Measurements from ENCODE around the gene SYTL2.

GRCh38 chr11:85845124-85845631 is 34.2 kb upstream of the SYTL2 start:
- TF ChIP-seq, protein P1, sequence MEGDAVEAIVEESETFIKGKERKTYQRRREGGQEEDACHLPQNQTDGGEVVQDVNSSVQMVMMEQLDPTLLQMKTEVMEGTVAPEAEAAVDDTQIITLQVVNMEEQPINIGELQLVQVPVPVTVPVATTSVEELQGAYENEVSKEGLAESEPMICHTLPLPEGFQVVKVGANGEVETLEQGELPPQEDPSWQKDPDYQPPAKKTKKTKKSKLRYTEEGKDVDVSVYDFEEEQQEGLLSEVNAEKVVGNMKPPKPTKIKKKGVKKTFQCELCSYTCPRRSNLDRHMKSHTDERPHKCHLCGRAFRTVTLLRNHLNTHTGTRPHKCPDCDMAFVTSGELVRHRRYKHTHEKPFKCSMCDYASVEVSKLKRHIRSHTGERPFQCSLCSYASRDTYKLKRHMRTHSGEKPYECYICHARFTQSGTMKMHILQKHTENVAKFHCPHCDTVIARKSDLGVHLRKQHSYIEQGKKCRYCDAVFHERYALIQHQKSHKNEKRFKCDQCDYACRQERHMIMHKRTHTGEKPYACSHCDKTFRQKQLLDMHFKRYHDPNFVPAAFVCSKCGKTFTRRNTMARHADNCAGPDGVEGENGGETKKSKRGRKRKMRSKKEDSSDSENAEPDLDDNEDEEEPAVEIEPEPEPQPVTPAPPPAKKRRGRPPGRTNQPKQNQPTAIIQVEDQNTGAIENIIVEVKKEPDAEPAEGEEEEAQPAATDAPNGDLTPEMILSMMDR (IDR thresholded peaks at IDR 0.05; ENCODE audit: low read length) = no peak
- no peak for TF ChIP-seq EZH2 (IDR thresholded peaks at IDR 0.05; ENCODE audit: borderline replicate concordance, low read length)

All from OCI-LY1 (cell line).